GM10266 (cell line): ENCODE measurements around the gene EMILIN3.
A peak's percentile ranks its signal among the peaks of the same experiment; 100 is the strongest.

Experiments
- DNase-seq: peaks from one replicate; pipeline ENCODE4 v3.0.0; 2012; ENCODE audit errors: extremely low spot score
- TF ChIP-seq, protein P1 (sequence below): IDR thresholded peaks from 2 replicates; pipeline ENCODE4 v1.5.1; 2012; ENCODE audit warnings: mild to moderate bottlenecking, low read depth; ENCODE audit not compliant: control insufficient read depth, insufficient read depth; ENCODE audit errors: missing control alignments

EMILIN3 gene

GRCh38 chr20:41366546-41367392 lies at the start of gene EMILIN3:
Gene EMILIN3, minus strand, starts transcription at chr20:41366818. Its CDS starts 184 bp downstream, at chr20:41366634.
- TF ChIP-seq, protein P1, sequence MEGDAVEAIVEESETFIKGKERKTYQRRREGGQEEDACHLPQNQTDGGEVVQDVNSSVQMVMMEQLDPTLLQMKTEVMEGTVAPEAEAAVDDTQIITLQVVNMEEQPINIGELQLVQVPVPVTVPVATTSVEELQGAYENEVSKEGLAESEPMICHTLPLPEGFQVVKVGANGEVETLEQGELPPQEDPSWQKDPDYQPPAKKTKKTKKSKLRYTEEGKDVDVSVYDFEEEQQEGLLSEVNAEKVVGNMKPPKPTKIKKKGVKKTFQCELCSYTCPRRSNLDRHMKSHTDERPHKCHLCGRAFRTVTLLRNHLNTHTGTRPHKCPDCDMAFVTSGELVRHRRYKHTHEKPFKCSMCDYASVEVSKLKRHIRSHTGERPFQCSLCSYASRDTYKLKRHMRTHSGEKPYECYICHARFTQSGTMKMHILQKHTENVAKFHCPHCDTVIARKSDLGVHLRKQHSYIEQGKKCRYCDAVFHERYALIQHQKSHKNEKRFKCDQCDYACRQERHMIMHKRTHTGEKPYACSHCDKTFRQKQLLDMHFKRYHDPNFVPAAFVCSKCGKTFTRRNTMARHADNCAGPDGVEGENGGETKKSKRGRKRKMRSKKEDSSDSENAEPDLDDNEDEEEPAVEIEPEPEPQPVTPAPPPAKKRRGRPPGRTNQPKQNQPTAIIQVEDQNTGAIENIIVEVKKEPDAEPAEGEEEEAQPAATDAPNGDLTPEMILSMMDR = no peak
- no peak for DNase-seq

- TF ChIP-seq, protein P1 = no peak
- no peak for DNase-seq
Observed at GRCh38 chr20:41415191-41415590, 48.6 kb upstream of the EMILIN3 start.

GRCh38 chr20:41413169-41413568 lies 46.6 kb upstream of the EMILIN3 start:
- TF ChIP-seq, protein P1 = no peak
- no peak for DNase-seq

DNA sequence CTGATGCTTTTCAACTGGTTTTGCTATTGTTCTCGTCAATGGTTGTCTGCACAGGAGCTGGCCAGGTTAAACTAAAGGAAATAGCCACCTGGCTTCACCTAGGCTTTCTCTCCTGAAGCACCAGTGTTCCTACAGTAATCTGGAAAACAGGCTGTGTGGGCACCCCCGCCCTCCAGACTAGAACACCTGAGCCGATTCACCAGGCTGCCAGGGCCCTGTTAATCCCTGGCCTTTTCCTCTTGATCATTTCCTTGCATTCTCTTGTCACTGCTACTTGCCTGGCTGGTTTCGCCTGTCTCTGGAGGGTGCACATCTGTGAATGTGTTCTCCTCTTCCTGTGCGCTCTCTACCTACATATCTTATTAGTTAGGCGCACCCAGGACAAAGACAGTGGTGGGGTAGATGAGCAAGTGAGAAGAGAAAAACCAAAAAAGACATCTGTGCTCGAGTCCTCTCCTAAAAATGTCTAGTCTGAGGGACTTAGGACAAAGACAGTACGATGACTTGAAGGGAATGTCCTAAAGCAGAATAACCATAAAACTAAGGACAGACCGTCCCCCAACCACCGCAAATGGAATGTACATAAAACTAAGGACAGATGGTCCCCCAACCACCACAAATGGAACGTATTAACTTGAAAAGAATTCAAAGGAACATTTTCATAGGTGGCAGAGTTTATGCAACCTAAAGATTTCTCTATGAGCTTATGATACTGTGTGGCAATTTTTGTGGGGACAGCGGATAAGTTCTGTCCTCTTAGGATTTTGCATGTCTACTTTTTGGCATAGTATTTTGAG lies 45.9 kb upstream of the EMILIN3 start:
- TF ChIP-seq, protein P1 = no peak
- DNase-seq = no peak

DNA sequence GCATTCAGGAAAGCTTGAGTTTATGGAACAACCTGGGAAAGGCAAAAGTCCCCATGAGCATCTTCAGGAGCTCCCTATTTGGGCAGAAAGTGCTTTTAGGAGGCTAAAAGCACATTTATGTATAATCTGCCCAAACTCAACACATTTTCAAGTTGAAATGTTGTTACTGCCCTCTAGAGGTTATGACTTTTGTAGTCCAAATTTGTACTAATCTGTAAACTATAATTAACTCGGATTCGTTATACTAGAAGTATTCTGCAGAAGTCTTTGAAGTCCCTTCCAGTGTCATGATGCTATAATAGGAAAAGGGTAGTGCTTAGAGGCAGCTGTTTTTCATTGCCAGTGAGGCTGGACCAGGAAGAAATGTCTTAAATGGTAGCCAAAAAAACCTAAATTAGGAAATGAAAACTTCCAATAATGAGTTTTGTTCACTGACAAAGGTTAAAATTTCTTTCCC lies 44.8 kb upstream of the EMILIN3 start:
- no peak for DNase-seq
- TF ChIP-seq, protein P1 = peak; percentile 18

DNA sequence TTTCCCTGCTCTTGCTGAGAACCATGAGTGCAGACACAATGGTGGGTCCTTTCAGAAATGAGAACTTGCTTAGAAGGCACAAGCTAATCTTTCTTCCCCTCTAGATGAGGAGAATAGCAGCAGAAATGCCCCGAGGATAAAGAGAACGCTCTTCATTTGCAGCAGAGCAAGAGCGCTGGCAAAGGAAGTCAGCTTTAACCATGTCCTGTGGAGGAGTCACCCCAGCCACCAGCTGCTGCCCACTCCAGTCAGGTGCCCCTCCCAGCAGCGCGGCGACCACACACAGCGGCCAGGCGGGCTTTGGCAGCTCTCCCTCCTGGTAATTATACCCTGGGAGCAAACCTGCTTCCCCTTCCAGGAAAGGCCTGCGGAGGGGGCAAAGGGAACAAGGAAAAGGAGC lies 42.4 kb upstream of the EMILIN3 start:
- TF ChIP-seq, protein P1 = no peak
- DNase-seq = no peak

- no peak for DNase-seq
- TF ChIP-seq, protein P1 = no peak
Observed at GRCh38 chr20:41408156-41408794, 41.7 kb upstream of the EMILIN3 start.
